ENCODE data around the gene KCNK18.

GRCh38 chr10:117204316-117204715 lies 7.0 kb downstream of the KCNK18 start:
- no peak for TF ChIP-seq PPARA (CRISPR knock-in tag; IDR thresholded peaks at IDR 0.05; ENCODE audit: borderline replicate concordance)
- TF ChIP-seq ZC3H10 (CRISPR knock-in tag; IDR thresholded peaks at IDR 0.05) = no peak
- TF ChIP-seq PATZ1 (CRISPR knock-in tag; IDR thresholded peaks at IDR 0.05; ENCODE audit: borderline replicate concordance) = no peak
- no peak for TF ChIP-seq ESRRG (CRISPR knock-in tag; IDR thresholded peaks at IDR 0.05)
- TF ChIP-seq, protein P1, sequence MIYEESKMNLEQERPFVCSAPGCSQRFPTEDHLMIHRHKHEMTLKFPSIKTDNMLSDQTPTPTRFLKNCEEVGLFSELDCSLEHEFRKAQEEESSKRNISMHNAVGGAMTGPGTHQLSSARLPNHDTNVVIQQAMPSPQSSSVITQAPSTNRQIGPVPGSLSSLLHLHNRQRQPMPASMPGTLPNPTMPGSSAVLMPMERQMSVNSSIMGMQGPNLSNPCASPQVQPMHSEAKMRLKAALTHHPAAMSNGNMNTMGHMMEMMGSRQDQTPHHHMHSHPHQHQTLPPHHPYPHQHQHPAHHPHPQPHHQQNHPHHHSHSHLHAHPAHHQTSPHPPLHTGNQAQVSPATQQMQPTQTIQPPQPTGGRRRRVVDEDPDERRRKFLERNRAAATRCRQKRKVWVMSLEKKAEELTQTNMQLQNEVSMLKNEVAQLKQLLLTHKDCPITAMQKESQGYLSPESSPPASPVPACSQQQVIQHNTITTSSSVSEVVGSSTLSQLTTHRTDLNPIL (CRISPR knock-in tag; IDR thresholded peaks at IDR 0.05; ENCODE audit: low read depth) = no peak
- TF ChIP-seq RARB (CRISPR knock-in tag; IDR thresholded peaks at IDR 0.05) = no peak
- no peak for TF ChIP-seq GLIS3 (CRISPR knock-in tag; IDR thresholded peaks at IDR 0.05)
